BLaER1 (cell line): Measurements from ENCODE around the gene CLMN.
A peak's percentile ranks its signal among the peaks of the same experiment; 100 is the strongest.

Experiments used
- H3K27ac ChIP-seq: shearing (Covaris generic); formaldehyde crosslinking; 2 replicates; pipeline ENCODE4 v1.8.1; 2022
- H3K27me3 ChIP-seq: shearing (Covaris generic); formaldehyde crosslinking; 2 replicates; pipeline ENCODE4 v1.8.1; 2022
- H3K36me3 ChIP-seq: shearing (Covaris generic); formaldehyde crosslinking; 2 replicates; pipeline ENCODE4 v1.8.1; 2022
- H3K4me1 ChIP-seq: shearing (Covaris generic); formaldehyde crosslinking; 2 replicates; pipeline ENCODE4 v1.8.1; 2022
- H3K4me2 ChIP-seq: shearing (Covaris generic); formaldehyde crosslinking; 2 replicates; pipeline ENCODE4 v1.8.1; 2022
- H3K4me3 ChIP-seq: shearing (Covaris generic); formaldehyde crosslinking; 2 replicates; pipeline ENCODE4 v1.8.1; 2022
- H3K9ac ChIP-seq: shearing (Covaris generic); formaldehyde crosslinking; 2 replicates; pipeline ENCODE4 v1.8.1; 2022
- H3K9me3 ChIP-seq: shearing (Covaris generic); formaldehyde crosslinking; 2 replicates; pipeline ENCODE4 v1.8.1; 2022
- H4K20me1 ChIP-seq: shearing (Covaris generic); formaldehyde crosslinking; 2 replicates; pipeline ENCODE4 v1.8.1; 2022
- Cebpa-rat ChIP-seq: shearing (Covaris generic); IDR thresholded peaks from 2 replicates; pipeline ENCODE4 v1.8.1; 2022

CLMN gene

DNA sequence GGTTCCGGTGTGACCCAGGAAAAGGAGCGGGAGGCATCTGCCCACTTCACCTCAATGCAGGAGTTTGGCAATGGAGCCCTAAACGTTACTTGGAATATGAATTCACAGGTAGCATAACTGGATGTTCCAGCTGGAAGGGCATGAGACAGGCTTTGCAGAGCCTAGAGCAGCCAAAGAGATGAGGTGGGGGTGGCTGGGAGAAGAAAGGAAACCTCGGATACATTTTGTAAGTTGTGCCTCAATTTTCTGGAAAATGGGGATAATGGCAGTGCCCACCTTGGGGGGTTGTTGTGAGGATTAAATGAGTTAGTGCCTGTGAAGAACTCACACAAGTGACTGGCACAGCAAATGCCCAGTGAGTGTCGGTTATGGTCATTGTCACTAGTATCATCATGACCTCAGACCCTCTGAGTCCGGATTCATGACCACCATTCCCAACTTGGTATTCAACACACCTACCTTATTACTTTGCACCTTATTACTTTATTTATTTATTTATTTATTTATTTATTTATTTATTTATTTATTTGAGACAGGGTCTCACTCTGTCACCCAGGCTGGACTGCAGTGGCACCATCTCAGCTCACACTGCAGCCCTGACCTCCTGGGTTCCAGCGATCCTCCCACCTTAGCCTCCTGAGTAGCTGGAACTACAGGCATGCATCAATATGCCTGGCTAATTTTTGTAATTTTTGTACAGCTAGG lies 56.0 kb downstream of the CLMN start:
- Histone ChIP-seq H3K27ac (no peak overlapping the region), H4K20me1 (no peaks in the 10 kb centered on the region), H3K36me3 (no peaks in the 10 kb centered on the region), H3K27me3 (no peaks in the 10 kb centered on the region), H3K4me2 (no peak overlapping the region), H3K4me1 (peaks cover 45% of the 10 kb centered on the region), H3K9me3 (peaks cover 3% of the 10 kb centered on the region; the same call in 1 of the 2 replicates), H3K9ac (no peak overlapping the region), H3K4me3 (no peak overlapping the region)
- TF ChIP-seq Cebpa-rat, result no peak

DNA sequence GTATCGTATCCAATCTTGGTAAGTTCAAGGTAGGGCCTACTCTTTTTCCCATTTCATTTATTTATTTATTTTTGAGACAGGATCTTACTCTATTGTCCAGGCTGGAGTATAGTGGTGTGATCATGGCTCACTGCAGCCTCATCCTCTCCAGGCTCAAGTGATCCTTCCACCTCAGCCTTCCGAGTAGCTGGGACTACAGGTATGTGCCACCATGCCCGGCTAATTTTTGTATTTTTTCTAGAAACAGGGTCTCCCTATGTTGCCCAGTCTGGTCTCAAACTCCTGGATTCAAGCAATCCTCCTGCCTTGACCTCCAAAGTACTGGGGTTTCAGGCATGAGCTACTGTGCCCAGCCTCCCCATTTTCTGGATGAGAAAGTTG lies 57.2 kb downstream of the CLMN start:
- peaks cover 45% of the 10 kb centered on the region for H3K4me1 ChIP-seq
- H3K9ac ChIP-seq, result no peak overlapping the region
- no peak overlapping the region for H3K4me2 ChIP-seq
- no peaks in the 10 kb centered on the region for H4K20me1 ChIP-seq
- no peak for TF ChIP-seq Cebpa-rat
- no peak overlapping the region for H3K27ac ChIP-seq
- peaks cover 3% of the 10 kb centered on the region; the same call in 1 of the 2 replicates for H3K9me3 ChIP-seq
- no peaks in the 10 kb centered on the region for H3K27me3 ChIP-seq
- no peak overlapping the region for H3K4me3 ChIP-seq
- no peaks in the 10 kb centered on the region for H3K36me3 ChIP-seq

DNA sequence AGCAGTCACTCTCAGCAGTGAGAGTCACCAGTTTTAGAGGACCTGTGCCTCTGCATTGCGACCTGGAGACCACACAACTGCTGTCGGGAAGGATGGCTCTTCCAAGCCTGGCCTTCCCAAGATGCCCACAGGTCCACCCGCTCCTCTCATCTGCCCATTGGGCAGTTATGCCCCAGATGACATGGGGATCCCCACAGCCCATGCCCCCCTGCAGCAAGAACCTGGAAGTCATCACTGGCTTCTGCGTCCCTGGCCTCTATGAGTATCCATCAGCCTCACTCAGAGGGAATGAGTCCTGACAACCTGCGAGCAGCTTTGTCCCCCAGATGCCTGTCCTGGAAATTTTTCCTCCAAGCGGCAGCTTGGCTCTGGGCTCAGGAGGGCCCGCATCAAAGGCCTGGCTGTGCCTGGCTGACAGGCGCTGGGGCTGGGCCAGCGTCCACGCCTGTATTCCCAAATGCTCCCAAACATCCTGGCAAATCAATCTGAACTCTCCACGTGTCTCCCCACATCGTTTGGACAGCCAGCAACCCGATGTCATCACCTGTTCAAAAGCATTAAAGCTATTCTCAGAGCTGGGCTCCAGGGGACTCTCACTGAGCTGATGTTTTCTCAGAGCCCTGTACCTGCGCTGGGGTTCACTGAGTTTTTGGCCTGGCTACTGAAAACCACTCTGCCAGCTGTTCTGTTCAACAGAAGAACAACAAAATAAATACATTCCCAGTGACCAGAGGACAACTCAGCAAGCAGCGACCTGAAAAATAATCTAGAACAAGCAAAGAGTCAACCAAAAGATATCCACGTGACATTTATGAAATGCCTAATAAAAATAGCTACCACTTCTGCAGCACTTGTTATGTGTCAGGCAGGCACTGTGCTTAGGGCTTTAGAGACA lies 57.8 kb downstream of the CLMN start:
- Histone ChIP-seq H3K4me1 (peaks cover 39% of the 10 kb centered on the region), H3K27me3 (no peaks in the 10 kb centered on the region), H3K9ac (no peak overlapping the region), H3K9me3 (peaks cover 3% of the 10 kb centered on the region; the same call in 1 of the 2 replicates), H3K4me3 (no peak overlapping the region), H4K20me1 (no peaks in the 10 kb centered on the region), H3K4me2 (no peak overlapping the region), H3K27ac (no peak overlapping the region), H3K36me3 (no peaks in the 10 kb centered on the region)
- TF ChIP-seq Cebpa-rat, result no peak

DNA sequence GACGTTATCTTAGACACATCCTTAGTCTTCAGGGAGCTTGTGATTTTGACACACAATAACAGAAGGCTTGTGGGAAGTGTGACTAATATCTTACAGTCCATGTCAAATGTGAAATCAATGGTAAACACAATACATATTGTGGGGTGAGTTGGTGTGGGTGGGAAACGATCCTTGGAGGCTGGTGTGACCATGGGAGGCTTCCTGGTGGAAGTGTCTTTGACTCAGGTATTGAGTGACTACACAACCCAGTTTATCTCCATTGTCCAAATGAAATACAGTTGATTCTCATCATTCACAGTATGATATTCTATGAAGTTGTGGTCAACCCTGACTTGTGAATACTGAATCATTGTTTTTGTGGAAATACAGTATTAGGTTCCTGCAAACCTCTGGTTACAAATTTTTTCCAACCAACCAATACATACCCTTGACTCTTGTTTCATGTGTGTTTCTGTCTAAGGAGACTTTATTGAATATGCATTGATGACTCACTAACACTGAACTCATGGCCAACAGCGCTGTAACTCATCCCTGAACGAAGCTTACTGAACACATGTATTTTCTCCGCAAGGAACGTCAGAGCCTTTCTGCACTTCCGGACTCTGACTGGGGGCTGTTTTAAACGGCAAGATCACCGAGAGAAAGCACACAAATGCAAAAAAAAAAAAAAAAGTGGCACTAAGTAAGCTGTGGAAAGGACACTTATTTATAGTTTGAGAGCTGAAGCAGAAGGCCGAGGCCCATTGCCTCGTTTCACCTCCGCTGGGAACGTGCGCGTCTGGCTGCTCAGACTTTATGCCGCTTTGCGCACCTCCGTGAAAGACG lies 59.0 kb downstream of the CLMN start:
- peaks cover 28% of the 10 kb centered on the region for H3K4me1 ChIP-seq
- no peaks in the 10 kb centered on the region for H4K20me1 ChIP-seq
- H3K27me3 ChIP-seq, result no peaks in the 10 kb centered on the region
- no peak overlapping the region for H3K4me2 ChIP-seq
- no peaks in the 10 kb centered on the region for H3K36me3 ChIP-seq
- no peak for TF ChIP-seq Cebpa-rat
- H3K9ac ChIP-seq, result no peak overlapping the region
- H3K27ac ChIP-seq, result no peak overlapping the region
- H3K4me3 ChIP-seq, result no peak overlapping the region
- H3K9me3 ChIP-seq, result no peaks in the 10 kb centered on the region

DNA sequence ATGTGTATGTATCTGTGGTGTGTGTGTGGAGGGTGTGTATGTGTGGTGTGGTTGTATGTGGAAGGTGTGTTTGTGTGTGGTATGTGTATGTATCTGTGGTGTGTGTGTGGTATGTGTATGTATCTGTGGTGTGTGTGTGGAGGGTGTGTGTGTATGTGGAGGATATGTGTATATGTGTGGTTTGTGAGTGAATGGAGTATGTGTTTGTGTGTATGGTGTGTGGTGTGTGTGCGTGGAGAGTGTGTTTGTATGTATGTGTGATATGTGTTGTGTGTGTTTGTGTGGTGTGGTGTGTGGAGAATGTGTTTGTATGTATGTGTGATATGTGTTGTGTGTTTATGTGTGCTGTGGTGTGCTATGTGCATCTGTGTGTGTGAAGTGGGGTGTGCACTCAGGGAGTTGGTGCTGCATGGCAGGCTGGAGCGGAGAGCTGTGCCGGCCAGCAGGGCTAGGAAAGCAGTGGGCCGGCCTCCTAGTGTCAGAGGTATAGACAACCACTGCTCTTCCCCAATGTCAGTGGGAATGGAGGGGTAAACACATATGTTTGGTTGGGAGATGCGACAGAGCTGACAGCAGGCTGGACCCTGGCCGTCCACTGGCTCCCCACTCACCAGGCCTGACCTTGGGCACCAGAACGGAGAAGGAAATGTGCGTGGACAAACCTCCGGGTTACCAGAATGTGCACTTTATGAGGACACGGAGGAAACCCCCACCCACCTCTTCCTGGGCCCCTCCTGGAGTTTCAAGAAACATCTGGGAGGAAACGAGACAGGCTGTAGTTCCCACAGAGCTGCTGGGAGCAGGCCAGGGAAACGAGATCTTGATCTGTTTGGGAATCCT lies 60.7 kb downstream of the CLMN start:
- Histone ChIP-seq H3K36me3 (no peaks in the 10 kb centered on the region), H3K9ac (no peak overlapping the region), H3K9me3 (no peaks in the 10 kb centered on the region), H3K27ac (no peak overlapping the region), H3K27me3 (no peaks in the 10 kb centered on the region), H3K4me2 (peak overlapping the region; percentile 52), H3K4me1 (peaks cover 14% of the 10 kb centered on the region), H4K20me1 (no peaks in the 10 kb centered on the region), H3K4me3 (no peak overlapping the region)
- TF ChIP-seq Cebpa-rat, result no peak

DNA sequence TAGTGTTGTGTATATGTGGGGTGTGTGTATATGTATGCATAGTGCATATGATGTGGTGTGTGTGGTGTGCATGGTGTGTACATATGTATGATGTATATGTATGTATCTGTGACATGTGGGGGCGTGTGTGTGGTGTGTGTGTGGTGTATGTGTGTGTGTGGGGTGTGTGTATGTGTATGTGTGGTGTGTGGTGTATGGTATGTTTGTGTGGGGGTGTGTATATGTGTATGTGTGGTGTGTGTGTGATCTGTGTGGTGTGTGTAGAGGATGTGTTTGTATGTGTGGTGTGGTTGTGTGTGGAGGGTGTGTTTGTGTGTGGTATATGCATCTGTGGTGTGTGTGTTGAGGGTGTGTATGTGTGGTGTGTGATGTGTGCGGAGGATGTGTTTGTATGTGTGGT lies 61.6 kb downstream of the CLMN start:
- Histone ChIP-seq H4K20me1 (no peaks in the 10 kb centered on the region), H3K9me3 (no peaks in the 10 kb centered on the region), H3K9ac (no peak overlapping the region), H3K27me3 (no peaks in the 10 kb centered on the region), H3K4me2 (no peak overlapping the region), H3K4me3 (no peak overlapping the region), H3K4me1 (peaks cover 19% of the 10 kb centered on the region), H3K27ac (no peak overlapping the region), H3K36me3 (no peaks in the 10 kb centered on the region)
- TF ChIP-seq Cebpa-rat, result no peak

DNA sequence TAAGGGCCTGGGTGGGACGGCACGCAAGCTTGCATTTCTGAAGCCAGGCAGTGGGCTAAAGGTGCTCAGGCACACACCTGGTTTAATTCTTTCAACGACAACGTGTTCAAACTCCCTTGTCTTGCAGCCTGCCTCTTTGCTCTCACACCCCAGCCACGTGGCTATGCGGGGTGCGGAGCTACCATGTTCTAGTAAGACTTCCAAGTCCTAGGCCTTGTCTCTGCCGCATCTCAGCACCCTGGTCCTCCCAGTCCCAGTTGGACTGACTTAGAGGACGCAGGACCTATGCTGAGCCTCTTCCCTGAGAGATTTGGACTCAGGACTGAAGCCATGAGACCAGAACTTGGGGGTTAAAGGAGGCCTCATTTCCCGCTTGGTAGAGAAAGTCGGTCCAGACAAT lies 62.2 kb downstream of the CLMN start:
- no peaks in the 10 kb centered on the region for H3K36me3 ChIP-seq
- no peak for TF ChIP-seq Cebpa-rat
- no peaks in the 10 kb centered on the region for H4K20me1 ChIP-seq
- H3K27ac ChIP-seq, result no peak overlapping the region
- H3K9me3 ChIP-seq, result no peaks in the 10 kb centered on the region
- H3K4me1 ChIP-seq, result peaks cover 21% of the 10 kb centered on the region
- H3K4me2 ChIP-seq, result no peak overlapping the region
- H3K27me3 ChIP-seq, result no peaks in the 10 kb centered on the region
- H3K4me3 ChIP-seq, result no peak overlapping the region
- no peak overlapping the region for H3K9ac ChIP-seq

DNA sequence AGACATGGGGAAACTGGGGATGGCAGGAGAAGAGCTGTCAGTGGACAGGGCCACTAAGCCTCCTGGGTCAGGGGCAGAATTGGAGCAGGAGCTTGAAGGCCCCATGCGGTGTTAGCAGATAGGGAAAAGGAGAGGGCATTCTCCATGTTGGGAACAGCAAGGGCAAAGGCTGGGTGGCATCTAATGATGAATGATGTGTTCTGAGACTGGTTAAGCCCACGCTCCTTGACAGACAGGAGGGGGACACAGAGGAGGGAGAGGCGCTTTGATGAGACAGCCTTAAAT lies 63.0 kb downstream of the CLMN start:
- Histone ChIP-seq H3K4me1 (peaks cover 23% of the 10 kb centered on the region), H3K4me3 (no peak overlapping the region), H3K4me2 (no peak overlapping the region), H3K36me3 (no peaks in the 10 kb centered on the region), H4K20me1 (no peaks in the 10 kb centered on the region), H3K9me3 (no peaks in the 10 kb centered on the region), H3K27me3 (no peaks in the 10 kb centered on the region), H3K9ac (no peak overlapping the region), H3K27ac (no peak overlapping the region)
- no peak for TF ChIP-seq Cebpa-rat

DNA sequence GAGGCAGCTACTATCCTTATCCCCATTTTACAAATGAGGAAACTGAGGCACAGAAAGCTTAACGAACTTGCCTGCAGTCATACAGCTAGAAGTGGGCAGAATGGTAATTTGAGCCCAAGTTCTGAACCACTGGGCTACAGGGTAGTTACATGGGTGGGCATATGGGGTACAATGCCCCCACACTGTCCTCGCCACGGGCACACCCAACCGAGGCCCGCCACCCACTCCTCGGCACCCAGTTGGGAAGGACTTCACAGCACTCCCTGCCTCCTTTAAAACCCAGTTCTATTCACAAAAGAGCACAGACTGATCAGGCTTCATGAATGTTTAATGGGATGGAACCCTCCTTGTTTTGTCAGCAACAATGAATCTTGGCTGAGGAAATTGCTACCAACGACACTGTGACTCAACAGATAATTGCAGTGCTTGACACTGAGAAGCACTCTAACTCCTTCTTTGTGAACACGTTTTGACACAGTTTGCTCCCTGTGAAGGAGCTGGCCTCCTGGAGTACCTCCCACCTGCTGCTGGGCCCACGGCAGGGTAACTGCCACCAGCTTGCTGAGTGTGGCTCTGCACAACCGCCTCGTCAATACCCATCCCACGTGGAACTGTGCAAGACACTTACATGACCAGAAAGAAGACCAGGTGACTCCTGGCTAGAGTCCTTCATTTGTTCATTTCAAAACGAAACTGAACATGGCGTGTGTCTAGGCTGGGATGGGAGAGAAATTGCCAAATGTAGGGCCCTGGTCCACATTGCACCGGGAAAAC lies 63.5 kb downstream of the CLMN start:
- TF ChIP-seq Cebpa-rat, result no peak
- Histone ChIP-seq H3K9ac (no peak overlapping the region), H3K4me3 (no peak overlapping the region), H3K4me2 (no peak overlapping the region), H3K27ac (no peak overlapping the region), H4K20me1 (no peaks in the 10 kb centered on the region), H3K4me1 (peaks cover 28% of the 10 kb centered on the region), H3K27me3 (no peaks in the 10 kb centered on the region), H3K36me3 (no peaks in the 10 kb centered on the region), H3K9me3 (no peaks in the 10 kb centered on the region)
